ENCODE measurements around the gene ADAMTS2.
A peak's percentile ranks its signal among the peaks of the same experiment; 100 is the strongest.

Gene ADAMTS2

GRCh38 chr5:179183481-179183880 is 161.8 kb downstream of the ADAMTS2 start:
- Histone ChIP-seq H3K4me1 (ENCODE audit: insufficient read depth, low read length) (peaks cover 7% of the 10 kb centered on the region; the same call in 1 of the 2 replicates), H3K27me3 (ENCODE audit: insufficient read depth, low read length, poor library complexity) (peaks cover 8% of the 10 kb centered on the region), H4K20me1 (ENCODE audit: insufficient read depth, low read length) (0 out of 2 replicates have a peak, but pooled peaks cover 3% of the 10 kb centered on the region), H2AFZ (ENCODE audit: low read depth, low read length) (no peak overlapping the region), H3K9me3 (ENCODE audit: insufficient read depth, low read length, severe bottlenecking) (no peaks in the 10 kb centered on the region), H3K36me3 (ENCODE audit: insufficient read depth, low read length) (no peaks in the 10 kb centered on the region), H3K9ac (ENCODE audit: low read depth, low read length) (no peak overlapping the region), H3K27ac (ENCODE audit: low read length) (no peak overlapping the region), H3K4me2 (ENCODE audit: insufficient read depth, low read length) (no peak overlapping the region), H3K79me2 (ENCODE audit: insufficient read depth, low read length) (no peaks in the 10 kb centered on the region), H3K4me3 (ENCODE audit: low read depth in 1 of 2, low read length in 2 of 2) (no peak overlapping the region)
- TF ChIP-seq, protein P1, sequence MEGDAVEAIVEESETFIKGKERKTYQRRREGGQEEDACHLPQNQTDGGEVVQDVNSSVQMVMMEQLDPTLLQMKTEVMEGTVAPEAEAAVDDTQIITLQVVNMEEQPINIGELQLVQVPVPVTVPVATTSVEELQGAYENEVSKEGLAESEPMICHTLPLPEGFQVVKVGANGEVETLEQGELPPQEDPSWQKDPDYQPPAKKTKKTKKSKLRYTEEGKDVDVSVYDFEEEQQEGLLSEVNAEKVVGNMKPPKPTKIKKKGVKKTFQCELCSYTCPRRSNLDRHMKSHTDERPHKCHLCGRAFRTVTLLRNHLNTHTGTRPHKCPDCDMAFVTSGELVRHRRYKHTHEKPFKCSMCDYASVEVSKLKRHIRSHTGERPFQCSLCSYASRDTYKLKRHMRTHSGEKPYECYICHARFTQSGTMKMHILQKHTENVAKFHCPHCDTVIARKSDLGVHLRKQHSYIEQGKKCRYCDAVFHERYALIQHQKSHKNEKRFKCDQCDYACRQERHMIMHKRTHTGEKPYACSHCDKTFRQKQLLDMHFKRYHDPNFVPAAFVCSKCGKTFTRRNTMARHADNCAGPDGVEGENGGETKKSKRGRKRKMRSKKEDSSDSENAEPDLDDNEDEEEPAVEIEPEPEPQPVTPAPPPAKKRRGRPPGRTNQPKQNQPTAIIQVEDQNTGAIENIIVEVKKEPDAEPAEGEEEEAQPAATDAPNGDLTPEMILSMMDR (IDR thresholded peaks at IDR 0.05; ENCODE audit: borderline replicate concordance, extremely low read depth, low read length, poor library complexity, severe bottlenecking): no peak
- no peak for TF ChIP-seq EZH2 (IDR thresholded peaks at IDR 0.05; ENCODE audit: borderline replicate concordance, low read depth, low read length, severe bottlenecking)
- ATAC-seq (ENCODE audit: insufficient read depth, low read depth) (no peak), DNase-seq (no peak)

DNA sequence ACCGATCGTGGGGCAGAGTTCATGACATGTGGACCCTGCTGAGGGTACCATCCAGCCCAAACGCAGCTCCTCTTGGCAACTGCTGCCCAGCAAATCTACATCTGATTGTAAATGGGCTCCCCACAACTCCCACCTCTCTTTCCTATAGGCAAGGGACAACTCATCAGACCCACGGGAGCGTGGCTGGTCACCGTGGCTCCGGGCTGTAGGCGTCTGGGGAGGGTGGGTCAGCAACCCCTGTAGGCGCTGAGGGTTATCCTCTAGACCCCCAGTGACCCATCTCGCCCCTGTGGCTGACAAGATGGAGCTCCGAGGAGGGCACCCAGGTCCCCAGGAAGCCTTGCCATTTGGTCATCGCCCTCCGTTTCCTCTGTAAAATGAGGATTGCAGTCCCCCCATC is 162.7 kb downstream of the ADAMTS2 start:
- Histone ChIP-seq H3K9me3 (ENCODE audit: insufficient read depth, low read length, severe bottlenecking) (no peaks in the 10 kb centered on the region), H3K4me3 (ENCODE audit: low read depth in 1 of 2, low read length in 2 of 2) (no peak overlapping the region), H3K36me3 (ENCODE audit: insufficient read depth, low read length) (no peaks in the 10 kb centered on the region), H3K27ac (ENCODE audit: low read length) (no peak overlapping the region), H3K27me3 (ENCODE audit: insufficient read depth, low read length, poor library complexity) (peaks cover 8% of the 10 kb centered on the region), H4K20me1 (ENCODE audit: insufficient read depth, low read length) (0 out of 2 replicates have a peak, but pooled peaks cover 3% of the 10 kb centered on the region), H3K4me2 (ENCODE audit: insufficient read depth, low read length) (no peak overlapping the region), H3K9ac (ENCODE audit: low read depth, low read length) (no peak overlapping the region), H3K4me1 (ENCODE audit: insufficient read depth, low read length) (peaks cover 7% of the 10 kb centered on the region; the same call in 1 of the 2 replicates), H3K79me2 (ENCODE audit: insufficient read depth, low read length) (no peaks in the 10 kb centered on the region), H2AFZ (ENCODE audit: low read depth, low read length) (no peak overlapping the region)
- ATAC-seq (ENCODE audit: insufficient read depth, low read depth) (no peak), DNase-seq (no peak)
- TF ChIP-seq, protein P1 (IDR thresholded peaks at IDR 0.05; ENCODE audit: borderline replicate concordance, extremely low read depth, low read length, poor library complexity, severe bottlenecking): no peak
- no peak for TF ChIP-seq EZH2 (IDR thresholded peaks at IDR 0.05; ENCODE audit: borderline replicate concordance, low read depth, low read length, severe bottlenecking)

DNA sequence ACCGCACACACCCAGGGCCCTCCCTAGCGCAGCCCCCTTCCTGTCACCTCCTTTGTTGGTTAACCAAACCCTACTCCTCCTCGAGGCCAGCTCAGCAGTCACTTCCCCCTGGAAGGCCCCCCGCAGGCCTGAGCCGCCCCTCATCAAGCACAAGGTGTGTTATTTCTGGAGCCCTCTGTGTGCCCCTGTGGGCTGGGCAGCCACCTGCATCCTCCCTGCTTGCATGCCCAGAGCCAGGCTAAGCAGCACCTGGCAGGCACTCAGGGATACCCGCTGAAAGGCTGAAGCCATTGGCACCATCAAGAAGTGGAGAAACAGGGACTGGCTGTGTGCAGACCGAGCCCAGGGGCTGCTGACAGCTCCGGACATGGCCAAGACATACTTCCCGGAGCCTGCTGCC is 163.3 kb downstream of the ADAMTS2 start:
- DNase-seq: peak; percentile 63
- no peaks in the 10 kb centered on the region for H3K36me3 ChIP-seq (ENCODE audit: insufficient read depth, low read length)
- H4K20me1 ChIP-seq (ENCODE audit: insufficient read depth, low read length): 0 out of 2 replicates have a peak, but pooled peaks cover 3% of the 10 kb centered on the region
- no peak overlapping the region for H3K27ac ChIP-seq (ENCODE audit: low read length)
- H3K79me2 ChIP-seq (ENCODE audit: insufficient read depth, low read length): no peaks in the 10 kb centered on the region
- H3K4me3 ChIP-seq (ENCODE audit: low read depth in 1 of 2, low read length in 2 of 2): no peak overlapping the region
- H3K4me2 ChIP-seq (ENCODE audit: insufficient read depth, low read length): no peak overlapping the region
- no peak overlapping the region for H2AFZ ChIP-seq (ENCODE audit: low read depth, low read length)
- H3K9ac ChIP-seq (ENCODE audit: low read depth, low read length): no peak overlapping the region
- ATAC-seq (ENCODE audit: insufficient read depth, low read depth): peak; percentile 94
- peaks cover 7% of the 10 kb centered on the region; the same call in 1 of the 2 replicates for H3K4me1 ChIP-seq (ENCODE audit: insufficient read depth, low read length)
- H3K9me3 ChIP-seq (ENCODE audit: insufficient read depth, low read length, severe bottlenecking): no peaks in the 10 kb centered on the region
- peaks cover 8% of the 10 kb centered on the region for H3K27me3 ChIP-seq (ENCODE audit: insufficient read depth, low read length, poor library complexity)
- no peak for TF ChIP-seq EZH2 (IDR thresholded peaks at IDR 0.05; ENCODE audit: borderline replicate concordance, low read depth, low read length, severe bottlenecking)
- TF ChIP-seq, protein P1 (IDR thresholded peaks at IDR 0.05; ENCODE audit: borderline replicate concordance, extremely low read depth, low read length, poor library complexity, severe bottlenecking): no peak

Data from DND-41 (cell line).